GM12892 (cell line): ENCODE data around the gene NUDT6.

ENCODE experiments used
- POLR2A ChIP-seq: IDR thresholded peaks from 2 replicates; pipeline ENCODE4 v1.6.1; 2011; ENCODE audit warnings: low read depth, low read length, control low read depth
- POLR2AphosphoS5 ChIP-seq: IDR thresholded peaks from 2 replicates; pipeline ENCODE4 v1.6.1; 2011; ENCODE audit warnings: low read depth, low read length, control low read depth

- TF ChIP-seq POLR2A (no peak), POLR2AphosphoS5 (no peak)
These were observed 32.7 kb downstream of the NUDT6 start for GRCh38 chr4:122889726-122890125.
